Endothelial cell (in vitro differentiated cells): ENCODE results near the gene ACSM6. TPM values are rescaled to one million over a fixed set of nuclear protein-coding genes. Genes with fewer than 3 reads are reported as not detected.

ENCODE experiments used
- DNase-seq: peaks from one replicate; pipeline ENCODE4 v3.0.0; 2021; ENCODE audit warnings: low spot score
- H3K27ac Mint-ChIP-seq: one replicate; pipeline ENCODE4 v1.8.0; 2021; ENCODE audit warnings: mixed read lengths, inconsistent platforms; ENCODE audit not compliant: unreplicated experiment
- H3K27me3 Mint-ChIP-seq: one replicate; pipeline ENCODE4 v1.8.0; 2021; ENCODE audit warnings: mild to moderate bottlenecking, moderate library complexity, mixed read lengths, inconsistent platforms; ENCODE audit not compliant: unreplicated experiment
- H3K36me3 Mint-ChIP-seq: one replicate; pipeline ENCODE4 v1.8.0; 2021; ENCODE audit warnings: mild to moderate bottlenecking, low read depth, mixed read lengths, inconsistent platforms; ENCODE audit not compliant: unreplicated experiment
- H3K4me1 Mint-ChIP-seq: one replicate; pipeline ENCODE4 v1.8.0; 2021; ENCODE audit warnings: mild to moderate bottlenecking, mixed read lengths, inconsistent platforms; ENCODE audit not compliant: unreplicated experiment
- H3K4me3 Mint-ChIP-seq: one replicate; pipeline ENCODE4 v1.8.0; 2021; ENCODE audit warnings: mild to moderate bottlenecking, mixed read lengths, inconsistent platforms; ENCODE audit not compliant: unreplicated experiment
- H3K9me3 Mint-ChIP-seq: one replicate; pipeline ENCODE4 v1.8.0; 2021; ENCODE audit warnings: mixed read lengths, inconsistent platforms; ENCODE audit not compliant: unreplicated experiment
- CTCF ChIP-seq: fragments of 200-600 bp; sonication (generic); IDR thresholded peaks from one replicate; pipeline ENCODE4 v1.5.0; 2021; ENCODE audit warnings: antibody characterized with exemption; ENCODE audit not compliant: unreplicated experiment
- total RNA-seq: library from RNA; stranded (reverse); fragmentation: NEBNext Ultra II Directional; extraction: Animal tissue kit (Norgen Biotek cat#: 25700); gene quantifications from one replicate; pipeline ENCODE4 v1.2.1, GENCODE V29; 2021; ENCODE audit not compliant: unreplicated experiment

Gene ACSM6
- total RNA-seq, 1 donor from 2014 or later, result not detected

- H3K27ac Mint-ChIP-seq, result no peak overlapping the region
- H3K36me3 Mint-ChIP-seq, result peaks cover 4% of the 10 kb centered on the region
- no peak for TF ChIP-seq CTCF
- H3K4me1 Mint-ChIP-seq, result peaks cover 12% of the 10 kb centered on the region
- DNase-seq, result no peak
- no peaks in the 10 kb centered on the region for H3K27me3 Mint-ChIP-seq
- no peaks in the 10 kb centered on the region for H3K9me3 Mint-ChIP-seq
- no peak overlapping the region for H3K4me3 Mint-ChIP-seq
Observed at GRCh38 chr10:95214369-95214768, 20.3 kb downstream of the ACSM6 start.

- Mint-ChIP-seq H3K4me1 (peaks cover 12% of the 10 kb centered on the region), H3K36me3 (peaks cover 4% of the 10 kb centered on the region), H3K27ac (no peak overlapping the region), H3K9me3 (no peaks in the 10 kb centered on the region), H3K4me3 (no peak overlapping the region), H3K27me3 (no peaks in the 10 kb centered on the region)
- no peak for TF ChIP-seq CTCF
- no peak for DNase-seq
Observed at GRCh38 chr10:95214793-95215192, 20.8 kb downstream of the ACSM6 start.

GRCh38 chr10:95217476-95217875 is 23.4 kb downstream of the ACSM6 start:
- no peak for DNase-seq
- H3K36me3 Mint-ChIP-seq, result peaks cover 4% of the 10 kb centered on the region
- TF ChIP-seq CTCF, result no peak
- no peak overlapping the region for H3K4me3 Mint-ChIP-seq
- no peaks in the 10 kb centered on the region for H3K27me3 Mint-ChIP-seq
- no peak overlapping the region for H3K27ac Mint-ChIP-seq
- H3K9me3 Mint-ChIP-seq, result no peaks in the 10 kb centered on the region
- peaks cover 11% of the 10 kb centered on the region for H3K4me1 Mint-ChIP-seq

- no peaks in the 10 kb centered on the region for H3K27me3 Mint-ChIP-seq
- no peaks in the 10 kb centered on the region for H3K9me3 Mint-ChIP-seq
- no peak overlapping the region for H3K27ac Mint-ChIP-seq
- H3K4me3 Mint-ChIP-seq, result no peak overlapping the region
- no peak for DNase-seq
- H3K36me3 Mint-ChIP-seq, result no peaks in the 10 kb centered on the region
- TF ChIP-seq CTCF, result no peak
- no peaks in the 10 kb centered on the region for H3K4me1 Mint-ChIP-seq
Observed at GRCh38 chr10:95220539-95220938, 26.5 kb downstream of the ACSM6 start.

GRCh38 chr10:95221124-95221523 is 27.1 kb downstream of the ACSM6 start:
- DNase-seq, result no peak
- Mint-ChIP-seq H3K9me3 (no peaks in the 10 kb centered on the region), H3K36me3 (no peaks in the 10 kb centered on the region), H3K27me3 (no peaks in the 10 kb centered on the region), H3K4me1 (no peaks in the 10 kb centered on the region), H3K4me3 (no peak overlapping the region), H3K27ac (no peak overlapping the region)
- no peak for TF ChIP-seq CTCF
